ENCODE results near the gene CYP27C1.
"Not testable (repeated sequence)": the region's sequence is repeated elsewhere in the genome, so short reads cannot be mapped to it uniquely, and the experiment has no call there.

CYP27C1 gene

GRCh38 chr2:127220768-127221527 is 849 bp upstream of the CYP27C1 start:
- no peak for DNase-seq

- no peak for DNase-seq
These were observed 678 bp downstream of the CYP27C1 start for GRCh38 chr2:127219171-127220070.

GRCh38 chr2:127218812-127219170 is 1.3 kb downstream of the CYP27C1 start:
- no peak for DNase-seq

- no peak for DNase-seq
These were observed 2.4 kb downstream of the CYP27C1 start for GRCh38 chr2:127217470-127218325.

GRCh38 chr2:127216593-127216992 is 3.5 kb downstream of the CYP27C1 start:
- DNase-seq, result no peak

- peak; percentile 63 for DNase-seq
These were observed 4.0 kb downstream of the CYP27C1 start for GRCh38 chr2:127216095-127216494.

- DNase-seq, result not testable (repeated sequence)
These were observed 5.9 kb downstream of the CYP27C1 start for GRCh38 chr2:127214201-127214600.

- DNase-seq, result peak; percentile 70
These were observed 11.8 kb downstream of the CYP27C1 start for GRCh38 chr2:127208313-127208712.

GRCh38 chr2:127205218-127206125 is 14.6 kb downstream of the CYP27C1 start:
- no peak for DNase-seq

GRCh38 chr2:127201452-127201851 is 18.6 kb downstream of the CYP27C1 start:
- no peak for DNase-seq

- DNase-seq, result no peak
These were observed 19.1 kb downstream of the CYP27C1 start for GRCh38 chr2:127200962-127201361.

- no peak for DNase-seq
These were observed 20.9 kb downstream of the CYP27C1 start for GRCh38 chr2:127199223-127199622.

GRCh38 chr2:127197475-127198385 is 22.4 kb downstream of the CYP27C1 start:
- peak; percentile 65 for DNase-seq

- DNase-seq, result no peak
These were observed 23.1 kb downstream of the CYP27C1 start for GRCh38 chr2:127196998-127197397.

- peak; percentile 49 for DNase-seq
These were observed 23.6 kb downstream of the CYP27C1 start for GRCh38 chr2:127196549-127196948.

- DNase-seq, result no peak
These were observed 24.7 kb downstream of the CYP27C1 start for GRCh38 chr2:127195140-127196074.

- DNase-seq, result no peak
These were observed 25.7 kb downstream of the CYP27C1 start for GRCh38 chr2:127194447-127194846.

GRCh38 chr2:127193967-127194280 is 26.2 kb downstream of the CYP27C1 start:
- peak; percentile 87 for DNase-seq

GRCh38 chr2:127193164-127193966 is 26.7 kb downstream of the CYP27C1 start:
- peak; percentile 16 for DNase-seq

Measured in fibroblast of upper back skin (primary cell).